ENCODE results near the gene FLII.
"Not testable (repeated sequence)": the region's sequence is repeated elsewhere in the genome, so short reads cannot be mapped to it uniquely, and the experiment has no call there.

The FLII gene

DNA sequence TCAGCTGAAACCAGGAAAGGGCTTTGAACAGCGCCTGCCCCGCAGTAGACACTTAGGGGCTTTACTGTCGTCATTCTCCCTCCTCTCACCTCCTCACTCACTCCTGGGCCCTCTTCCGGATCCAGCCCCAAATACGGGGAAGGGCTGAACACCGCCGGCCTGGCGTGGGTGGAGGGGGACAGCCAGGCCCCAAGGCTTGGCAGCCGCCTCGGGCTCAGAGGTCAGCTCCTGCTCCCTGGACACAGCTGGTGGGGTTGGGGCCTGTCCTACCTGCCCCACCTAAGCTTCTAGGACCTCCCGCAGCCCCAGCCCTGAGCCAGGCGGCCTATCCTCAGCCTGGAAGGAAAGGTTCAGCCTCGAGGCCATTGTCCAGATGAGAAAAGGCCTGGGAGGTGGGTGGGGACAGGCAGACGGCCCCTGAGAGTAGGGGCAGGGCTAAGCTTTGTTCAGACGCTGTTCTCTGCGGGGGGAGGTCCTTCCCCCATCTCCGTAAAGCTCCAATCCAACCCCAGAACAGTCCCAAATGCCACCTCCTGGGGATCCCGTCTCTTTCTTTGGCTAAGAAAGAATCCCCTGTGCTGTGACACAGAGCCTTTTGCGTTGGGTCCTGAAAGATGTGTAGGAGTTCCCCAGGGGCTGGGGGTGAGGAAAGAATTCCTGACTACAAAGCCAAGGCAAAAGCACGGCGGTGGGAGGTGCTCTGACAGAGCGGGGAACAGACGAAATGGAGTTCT lies 34.0 kb downstream of the FLII start:
- DNase-seq (ENCODE audit: low read depth), result no peak
- H3K4me3 ChIP-seq (ENCODE audit: low read depth, low read length), result no peak overlapping the region
- TF ChIP-seq CTCF (IDR thresholded peaks at IDR 0.05; ENCODE audit: insufficient read depth, low read depth, low read length, missing control alignments), result no peak

DNA sequence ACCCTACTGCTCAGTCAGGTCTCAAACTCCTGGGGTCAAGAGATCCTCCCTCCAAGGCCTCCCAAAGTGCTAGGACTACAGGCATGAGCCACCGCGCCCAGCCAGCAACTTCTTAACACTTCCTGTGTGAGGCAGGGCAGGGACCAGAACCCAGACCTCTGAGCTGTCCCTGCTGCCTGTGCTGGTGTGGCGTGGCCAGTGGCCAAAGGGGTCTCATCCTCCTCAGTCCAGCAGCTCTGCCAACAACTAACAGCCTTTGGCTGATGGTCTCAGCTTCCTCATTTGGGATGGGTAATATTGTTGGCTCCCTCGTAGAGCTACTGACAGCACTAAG lies 34.5 kb downstream of the FLII start:
- no peak for TF ChIP-seq CTCF (IDR thresholded peaks at IDR 0.05; ENCODE audit: insufficient read depth, low read depth, low read length, missing control alignments)
- DNase-seq (ENCODE audit: low read depth), result no peak
- no peak overlapping the region for H3K4me3 ChIP-seq (ENCODE audit: low read depth, low read length)

DNA sequence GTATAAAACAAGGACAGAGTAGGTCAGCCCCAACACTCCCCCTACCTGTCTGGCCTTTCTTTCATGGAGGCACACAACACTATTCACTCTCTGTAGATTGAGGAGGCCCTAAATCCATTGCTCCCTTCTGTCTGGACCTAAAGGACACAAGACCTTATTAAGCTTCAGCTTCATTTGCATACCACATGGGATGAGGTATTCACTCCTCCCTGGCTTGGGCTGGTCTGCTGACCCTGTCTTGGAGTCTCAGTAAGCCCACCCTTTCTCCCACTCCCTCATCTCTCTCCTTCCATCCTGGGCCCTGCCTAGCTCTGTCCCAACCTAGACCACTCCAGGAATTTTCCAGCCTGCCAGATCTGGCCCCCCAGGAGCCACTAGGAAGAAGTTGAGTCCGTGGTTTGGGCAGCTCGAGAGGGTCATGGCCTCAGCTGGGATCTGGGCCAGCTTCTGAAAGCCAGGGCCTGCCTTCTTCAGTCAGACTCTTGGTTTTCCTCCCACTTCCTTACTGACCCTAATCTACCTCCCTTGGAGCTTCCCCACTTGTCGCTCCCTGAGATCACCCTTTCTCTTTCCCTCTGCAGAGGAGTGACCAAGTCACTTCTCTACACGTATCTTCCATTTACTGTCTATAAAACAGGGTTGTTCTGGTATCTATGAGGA lies 39.7 kb downstream of the FLII start:
- H3K4me3 ChIP-seq (ENCODE audit: low read depth, low read length), result no peak overlapping the region
- no peak for TF ChIP-seq CTCF (IDR thresholded peaks at IDR 0.05; ENCODE audit: insufficient read depth, low read depth, low read length, missing control alignments)
- DNase-seq (ENCODE audit: low read depth), result no peak

DNA sequence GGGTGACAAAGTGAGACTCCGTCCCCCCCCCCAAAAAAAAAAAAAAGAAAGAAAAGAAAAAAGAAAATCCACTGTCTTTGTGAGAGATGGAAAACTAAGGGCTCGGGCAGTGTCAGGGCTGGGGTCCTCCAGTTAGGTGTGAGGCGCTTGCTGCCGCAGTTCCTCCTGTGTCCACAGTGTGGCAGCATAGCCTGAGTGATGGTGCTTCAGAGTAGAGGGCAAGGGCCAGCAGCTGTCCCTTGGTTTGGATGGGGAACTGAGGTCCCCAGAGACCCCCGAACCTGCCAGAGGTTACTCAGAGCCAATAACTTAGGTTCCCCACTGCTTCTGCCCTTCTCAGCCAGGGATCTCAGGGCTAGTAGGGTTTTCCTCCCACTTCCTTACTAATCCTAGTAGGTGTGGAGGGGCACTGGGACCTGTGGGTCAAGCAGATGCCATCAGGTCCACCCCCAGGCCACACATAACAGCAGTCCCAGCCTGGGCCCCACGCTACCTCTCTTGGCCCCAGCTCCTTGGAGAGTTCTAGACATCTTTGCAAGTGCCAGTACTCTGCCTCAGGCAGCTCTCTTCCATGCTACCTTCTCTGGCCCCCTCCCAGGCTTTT lies 41.0 kb downstream of the FLII start:
- TF ChIP-seq CTCF (IDR thresholded peaks at IDR 0.05; ENCODE audit: insufficient read depth, low read depth, low read length, missing control alignments), result peak; percentile 99
- H3K4me3 ChIP-seq (ENCODE audit: low read depth, low read length), result no peak overlapping the region
- peak; percentile 72 for DNase-seq (ENCODE audit: low read depth)

GRCh38 chr17:18216906-18217305 lies 41.6 kb downstream of the FLII start:
- DNase-seq (ENCODE audit: low read depth); H3K4me3 ChIP-seq (ENCODE audit: low read depth, low read length): not testable (repeated sequence)

DNA sequence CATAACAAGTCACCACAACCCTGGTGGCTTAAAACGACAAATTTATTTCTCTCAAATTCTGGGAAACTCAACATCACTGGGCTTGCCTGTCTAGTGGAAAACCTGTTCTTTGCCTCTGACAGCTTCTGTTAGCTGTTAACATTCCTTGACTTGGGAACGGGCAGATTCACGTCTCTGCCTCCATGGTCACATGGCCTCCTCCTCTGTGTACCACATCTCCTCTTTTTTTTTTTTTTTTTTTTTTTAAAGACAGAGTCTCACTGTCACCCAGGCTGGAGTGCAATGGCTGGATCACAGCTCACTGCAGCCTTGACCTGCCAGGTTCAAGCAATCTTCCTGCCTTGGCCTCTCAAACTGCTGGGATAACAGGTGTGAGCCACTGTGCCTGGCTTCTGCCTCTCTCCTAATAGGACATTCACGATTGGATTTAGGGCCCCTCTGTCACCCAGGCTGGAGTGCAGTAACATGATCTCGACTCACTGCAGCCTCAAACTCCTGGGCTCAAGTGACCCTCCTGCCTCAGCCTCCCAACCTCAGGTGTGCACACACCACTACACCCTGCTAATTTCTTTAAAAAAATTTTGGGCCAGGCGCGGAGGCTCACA lies 44.8 kb downstream of the FLII start:
- no peak for TF ChIP-seq CTCF (IDR thresholded peaks at IDR 0.05; ENCODE audit: insufficient read depth, low read depth, low read length, missing control alignments)
- no peak overlapping the region for H3K4me3 ChIP-seq (ENCODE audit: low read depth, low read length)
- DNase-seq (ENCODE audit: low read depth), result no peak

DNA sequence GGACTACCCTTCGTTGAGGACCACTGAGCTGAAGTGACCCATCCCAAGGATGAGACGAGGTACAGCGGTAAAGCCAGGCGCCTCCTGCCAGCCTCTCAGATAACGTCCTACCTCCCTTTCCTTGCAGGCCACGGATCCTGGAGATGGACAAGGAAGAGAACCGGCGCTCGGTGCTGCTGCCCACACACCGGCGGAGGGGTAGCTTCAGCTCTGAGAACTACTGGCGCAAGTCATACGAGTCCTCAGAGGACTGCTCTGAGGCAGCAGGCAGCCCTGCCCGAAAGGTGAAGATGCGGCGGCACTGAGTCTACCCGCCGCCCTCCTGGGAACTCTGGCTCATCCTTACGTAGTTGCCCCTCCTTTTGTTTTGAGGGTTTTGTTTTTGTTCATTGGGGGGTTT lies 50.4 kb downstream of the FLII start:
- no peak for DNase-seq (ENCODE audit: low read depth)
- TF ChIP-seq CTCF (IDR thresholded peaks at IDR 0.05; ENCODE audit: insufficient read depth, low read depth, low read length, missing control alignments), result no peak
- no peak overlapping the region for H3K4me3 ChIP-seq (ENCODE audit: low read depth, low read length)
